Mesodermal cell (in vitro differentiated cells): ENCODE measurements around the gene SSH2.

Source experiments
- H3K27ac ChIP-seq: 2 replicates; pipeline ENCODE4 v1.7.0; 2013; ENCODE audit warnings: mild to moderate bottlenecking, low read depth, low read length, moderate library complexity; ENCODE audit not compliant: severe bottlenecking
- H3K36me3 ChIP-seq: 2 replicates; pipeline ENCODE4 v1.7.1; 2013; ENCODE audit warnings: mild to moderate bottlenecking, low read length, moderate library complexity; ENCODE audit not compliant: control insufficient read depth, insufficient read depth
- H3K4me1 ChIP-seq: one replicate; pipeline ENCODE4 v1.7.1; 2013; ENCODE audit warnings: mild to moderate bottlenecking, low read length; ENCODE audit not compliant: insufficient read depth, control insufficient read depth, poor library complexity, severe bottlenecking
- H3K4me3 ChIP-seq: 2 replicates; pipeline ENCODE4 v1.7.0; 2013; ENCODE audit warnings: low read length, control low read depth, mild to moderate bottlenecking; ENCODE audit not compliant: insufficient read depth, poor library complexity, severe bottlenecking; ENCODE audit errors: extremely low read depth
- H3K9me3 ChIP-seq: 2 replicates; pipeline ENCODE4 v1.7.1; 2013; ENCODE audit warnings: mild to moderate bottlenecking, low read length, moderate library complexity; ENCODE audit not compliant: control insufficient read depth
- WGBS, 2 experiments: methylation state at CpG; one replicate each; pipeline ENCODE4 v1.1.5; 2013; ENCODE audit warnings: missing lambda C conversion rate in 2 of 2; ENCODE audit not compliant: insufficient coverage in 2 of 2; 5-methylcytosine and 5-hydroxymethylcytosine counted together

SSH2 gene

DNA sequence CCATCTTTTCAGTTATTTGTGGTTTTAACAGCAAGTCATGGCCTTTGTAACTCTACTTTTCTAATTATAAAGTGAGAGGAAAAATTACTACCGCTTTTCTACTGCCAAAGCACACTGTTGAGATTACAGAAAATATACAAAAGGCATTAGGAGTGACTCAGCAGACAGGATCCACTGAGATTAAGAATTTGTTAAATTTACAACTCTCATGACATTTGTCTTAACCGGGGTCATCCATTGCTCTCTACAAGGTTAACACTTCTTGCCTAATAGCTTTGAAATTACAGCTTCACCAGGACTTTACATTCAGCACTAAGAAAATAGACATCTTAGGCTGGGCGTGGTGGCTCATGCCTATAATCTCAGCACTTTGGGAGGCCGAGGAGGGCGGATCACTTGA lies 93.4 kb downstream of the SSH2 start:
- Histone ChIP-seq H3K4me1 (peaks cover 11% of the 10 kb centered on the region), H3K27ac (no peak overlapping the region), H3K4me3 (no peak overlapping the region)

DNA sequence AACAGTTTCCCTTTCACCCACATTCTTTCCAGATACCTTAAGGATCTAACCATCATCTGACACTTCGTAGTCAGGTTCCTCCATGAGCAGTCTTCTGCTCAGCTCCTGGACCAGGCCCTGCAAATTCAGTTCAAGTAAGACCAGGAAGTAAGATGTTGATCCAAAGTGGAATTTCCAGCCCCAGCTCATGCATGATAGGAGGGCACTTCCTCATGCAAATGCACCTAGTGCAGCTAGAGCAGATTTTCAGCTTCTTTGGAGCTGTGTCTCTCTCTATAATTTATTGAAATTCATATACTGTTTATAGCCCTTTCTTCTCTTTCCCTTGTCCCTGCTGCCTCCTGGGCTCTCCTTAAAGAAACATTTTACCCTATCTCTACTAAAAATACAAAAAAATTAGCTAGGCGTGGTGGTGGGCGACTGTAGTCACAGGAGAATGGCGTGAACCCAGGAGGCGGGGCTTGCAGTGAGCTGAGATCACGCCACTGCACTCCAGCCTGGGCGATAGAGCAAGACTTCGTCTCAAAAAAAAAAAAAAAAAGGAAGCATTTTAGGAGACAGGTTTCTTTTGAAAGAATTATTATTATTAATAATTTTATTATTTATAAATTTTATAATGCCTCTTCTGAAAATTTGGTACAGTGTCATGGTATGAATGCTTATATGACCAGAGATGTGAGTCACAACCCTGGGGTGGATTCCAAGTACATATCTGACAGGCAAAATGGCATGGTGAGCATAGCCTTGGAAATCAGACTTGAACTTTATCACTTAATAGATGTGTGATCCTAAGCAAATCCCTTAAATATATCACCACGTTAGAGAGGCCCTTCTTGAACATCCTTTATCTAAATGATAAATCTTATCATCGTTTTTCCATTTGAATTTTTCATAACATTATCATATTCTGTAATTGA lies 94.3 kb downstream of the SSH2 start:
- Histone ChIP-seq H3K4me3 (no peak overlapping the region), H3K9me3 (no peaks in the 10 kb centered on the region), H3K27ac (no peak overlapping the region), H3K36me3 (no peaks in the 10 kb centered on the region), H3K4me1 (peaks cover 11% of the 10 kb centered on the region)
- WGBS, 2 experiments = 87 to 100% methylated on average over 3 to 7 of the region's 10 CpGs

More for the DNA sequence above, 93.4 kb downstream of the SSH2 start:
- Histone ChIP-seq H3K36me3 (no peaks in the 10 kb centered on the region), H3K9me3 (no peaks in the 10 kb centered on the region)
- 85 to 92% methylated on average over 2 to 4 of the region's 5 CpGs for WGBS, 2 experiments

DNA sequence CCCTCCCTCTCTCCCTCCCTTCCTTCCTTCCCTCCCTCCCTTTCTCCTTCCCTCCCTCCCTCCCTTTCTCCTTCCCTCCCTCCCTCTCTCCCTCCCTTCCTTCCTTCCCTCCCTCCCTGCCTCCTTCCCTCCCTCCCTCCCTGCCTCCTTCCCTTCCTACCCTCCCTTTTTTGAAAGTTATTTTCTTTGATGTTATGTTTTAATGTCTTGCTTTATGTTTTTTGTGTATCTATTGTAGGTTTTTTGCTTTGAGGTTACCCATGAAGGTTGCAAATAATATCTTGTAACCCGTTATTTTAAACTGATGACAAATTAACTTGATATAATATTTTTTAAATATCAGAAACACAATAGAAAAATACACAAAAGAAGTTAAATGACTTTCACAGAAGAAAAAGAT lies 96.2 kb downstream of the SSH2 start:
- WGBS, 2 experiments = no CpG with 5 or more reads among the region's 1 CpG
- Histone ChIP-seq H3K27ac (no peak overlapping the region), H3K9me3 (no peaks in the 10 kb centered on the region), H3K4me3 (no peak overlapping the region), H3K36me3 (no peaks in the 10 kb centered on the region), H3K4me1 (peaks cover 4% of the 10 kb centered on the region)

GRCh38 chr17:29828676-29829284 lies 101.2 kb downstream of the SSH2 start:
- Histone ChIP-seq H3K36me3 (no peaks in the 10 kb centered on the region), H3K9me3 (no peaks in the 10 kb centered on the region), H3K4me3 (no peak overlapping the region), H3K27ac (no peak overlapping the region), H3K4me1 (no peaks in the 10 kb centered on the region)
- WGBS, 2 experiments = 83% methylated on average over 1 of the region's 3 CpGs; no CpG with 5 or more reads in 1 of the 2 experiments

DNA sequence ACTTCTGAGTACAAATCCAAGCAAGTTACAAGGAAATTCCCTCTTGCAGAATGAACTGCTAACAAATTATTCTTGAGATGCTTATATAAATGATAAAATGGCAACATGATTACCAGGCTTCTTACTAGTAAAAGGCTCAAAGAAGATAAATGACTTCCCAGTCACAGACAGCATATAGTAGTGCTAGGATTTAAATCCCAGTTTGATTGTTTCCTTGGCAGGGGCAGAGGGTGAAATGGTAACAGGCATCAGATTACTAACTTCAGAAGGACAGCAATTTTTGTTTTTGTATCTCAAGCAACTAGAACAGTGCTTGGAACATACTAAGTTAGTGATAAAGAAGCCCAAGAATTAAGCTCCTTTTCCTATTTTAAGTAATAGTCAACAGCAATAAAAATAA lies 102.8 kb downstream of the SSH2 start:
- H3K9me3 ChIP-seq = no peaks in the 10 kb centered on the region
- H3K4me3 ChIP-seq = no peak overlapping the region
- H3K36me3 ChIP-seq = no peaks in the 10 kb centered on the region
- no peak overlapping the region for H3K27ac ChIP-seq
- no peaks in the 10 kb centered on the region for H3K4me1 ChIP-seq

- no peaks in the 10 kb centered on the region for H3K4me1 ChIP-seq
- H3K27ac ChIP-seq = no peak overlapping the region
- H3K36me3 ChIP-seq = no peaks in the 10 kb centered on the region
- no CpG with 5 or more reads among the region's 2 CpGs for WGBS, 2 experiments
- H3K4me3 ChIP-seq = no peak overlapping the region
- H3K9me3 ChIP-seq = no peaks in the 10 kb centered on the region
These were observed 103.8 kb downstream of the SSH2 start for GRCh38 chr17:29826114-29826692.

GRCh38 chr17:29825604-29826003 lies 104.4 kb downstream of the SSH2 start:
- Histone ChIP-seq H3K4me3 (no peak overlapping the region), H3K27ac (no peak overlapping the region), H3K4me1 (no peaks in the 10 kb centered on the region), H3K9me3 (no peaks in the 10 kb centered on the region), H3K36me3 (no peaks in the 10 kb centered on the region)
- 100% methylated on average over 3 of the region's 3 CpGs; no CpG with 5 or more reads in 1 of the 2 experiments for WGBS, 2 experiments

DNA sequence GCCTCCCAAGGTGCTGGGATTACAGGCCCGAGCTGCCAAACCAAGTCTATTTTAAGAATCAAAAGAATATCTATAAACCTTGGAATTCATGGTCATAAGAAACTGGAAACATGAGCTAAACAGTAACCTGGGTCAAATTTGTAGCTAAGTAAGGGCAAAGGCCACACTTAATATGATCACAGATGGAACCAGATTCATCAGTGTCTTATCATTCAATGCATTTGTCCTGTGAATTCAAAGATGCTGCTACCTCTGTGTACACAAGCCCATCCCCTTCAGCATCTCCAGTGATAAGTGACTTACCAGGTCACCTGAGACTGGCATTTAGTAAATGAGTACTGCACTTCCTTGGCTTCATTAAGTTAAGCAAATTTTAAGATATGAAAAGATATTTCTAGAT lies 108.1 kb downstream of the SSH2 start:
- Histone ChIP-seq H3K9me3 (no peaks in the 10 kb centered on the region), H3K27ac (no peak overlapping the region), H3K36me3 (no peaks in the 10 kb centered on the region), H3K4me1 (no peaks in the 10 kb centered on the region), H3K4me3 (no peak overlapping the region)
- WGBS, 2 experiments = no CpG with 5 or more reads among the region's 1 CpG

GRCh38 chr17:29820425-29820824 lies 109.6 kb downstream of the SSH2 start:
- Histone ChIP-seq H3K27ac (no peak overlapping the region), H3K9me3 (no peaks in the 10 kb centered on the region), H3K36me3 (no peaks in the 10 kb centered on the region), H3K4me1 (no peaks in the 10 kb centered on the region), H3K4me3 (no peak overlapping the region)
- 88% methylated on average over 1 of the region's 1 CpG; no CpG with 5 or more reads in 1 of the 2 experiments for WGBS, 2 experiments

DNA sequence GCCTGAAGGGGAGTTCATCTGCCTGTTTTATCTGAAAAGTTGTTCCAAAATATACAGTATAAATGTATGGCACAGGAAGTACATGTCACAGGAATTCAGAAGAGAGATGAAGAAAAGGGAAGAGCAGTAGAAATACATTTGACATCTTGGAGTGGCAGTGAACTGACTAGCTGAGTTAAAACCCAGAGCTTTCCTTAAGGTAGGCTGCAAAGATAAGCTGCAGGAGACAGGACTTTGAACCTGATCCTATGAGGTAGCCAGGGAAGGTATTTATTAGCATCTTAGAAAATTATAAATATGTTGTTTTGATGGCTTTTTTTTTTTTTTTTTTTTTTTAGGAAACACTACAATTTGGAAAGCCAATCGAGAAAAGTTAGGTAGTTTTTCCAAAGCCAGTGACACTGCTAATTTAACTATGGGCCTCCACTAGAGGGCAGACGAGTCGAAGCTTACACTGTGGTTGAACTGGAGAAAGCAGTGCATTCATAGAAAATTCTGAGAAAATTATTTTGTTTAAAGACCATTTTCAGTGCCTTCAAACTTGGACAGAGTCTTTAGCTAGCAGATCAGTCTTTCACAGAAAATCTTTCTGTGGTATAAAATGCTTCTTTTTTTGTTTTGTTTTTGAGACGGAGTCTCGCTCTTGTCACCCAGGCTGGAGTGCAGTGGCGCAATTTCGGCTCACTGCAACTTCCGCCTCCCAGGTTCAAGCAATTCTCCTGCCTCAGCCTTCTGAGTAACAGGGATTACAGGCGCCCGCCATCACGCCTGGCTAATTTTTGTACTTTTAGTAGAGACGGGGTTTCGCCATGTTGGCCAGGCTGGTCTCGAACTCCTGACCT lies 122.3 kb downstream of the SSH2 start:
- Histone ChIP-seq H3K4me3 (no peak overlapping the region), H3K27ac (peak overlapping the region; percentile 37), H3K9me3 (no peaks in the 10 kb centered on the region), H3K36me3 (no peaks in the 10 kb centered on the region), H3K4me1 (no peaks in the 10 kb centered on the region)
- 70 to 78% methylated on average over 10 to 11 of the region's 14 CpGs for WGBS, 2 experiments
